Keratinocyte (primary cell): ENCODE data around the gene TEX53. TPM values are rescaled to one million over a fixed set of nuclear protein-coding genes. Genes with fewer than 3 reads are reported as not detected.

Source experiments
- DNase-seq: peaks from one replicate; pipeline ENCODE4 v3.0.0-alpha.2; 2011; ENCODE audit warnings: low read depth, missing footprints, low spot score
- FAIRE-seq: peaks from 2 replicates; lab custom pipeline; 2011; peaks lifted over from hg19 to GRCh38; lab: Jason Lieb, UNC
- H2AFZ ChIP-seq: 2 replicates; pipeline ENCODE4 v1.6.0; 2012; ENCODE audit warnings: low read length, control low read depth, inconsistent platforms; ENCODE audit not compliant: control insufficient read depth
- H3K27ac ChIP-seq: 2 replicates; pipeline ENCODE4 v1.5.1; 2011; ENCODE audit warnings: low read length; ENCODE audit not compliant: control insufficient read depth, insufficient read depth
- H3K27me3 ChIP-seq: 3 replicates; pipeline ENCODE4 v1.6.0; 2011; ENCODE audit warnings: low read length; ENCODE audit not compliant: control insufficient read depth, insufficient read depth; ENCODE audit errors: extremely low read depth
- H3K36me3 ChIP-seq, 2 experiments: 2 replicates in 1 of 2; 3 replicates in 1 of 2; pipeline ENCODE4 v1.5.1; 2011; ENCODE audit warnings: low read length in 2 of 2, mild to moderate bottlenecking in 1 of 2; ENCODE audit not compliant: control insufficient read depth in 2 of 2, insufficient read depth in 2 of 2; ENCODE audit errors: extremely low read depth in 1 of 2
- H3K4me1 ChIP-seq: 3 replicates; pipeline ENCODE4 v1.5.1; 2011; ENCODE audit warnings: low read length; ENCODE audit not compliant: control insufficient read depth, insufficient read depth; ENCODE audit errors: extremely low read depth
- H3K4me2 ChIP-seq: 3 replicates; pipeline ENCODE4 v1.6.0; 2011; ENCODE audit warnings: low read depth, low read length; ENCODE audit not compliant: control insufficient read depth, insufficient read depth; ENCODE audit errors: extremely low read depth
- H3K4me3 ChIP-seq, 3 experiments: fragments of 200-600 bp in 1 of 3; sonication (generic) in 1 of 3; 2 replicates in 2 of 3; 3 replicates in 1 of 3; pipeline ENCODE4 v1.5.1; 2011 to 2016; ENCODE audit warnings: low read length in 3 of 3, mild to moderate bottlenecking in 3 of 3, control low read depth in 2 of 3, inconsistent platforms in 1 of 3, low read depth in 1 of 3, mixed read lengths in 1 of 3, mixed run types in 1 of 3, moderate library complexity in 1 of 3; ENCODE audit not compliant: control insufficient read depth in 2 of 3, insufficient read depth in 2 of 3; ENCODE audit errors: extremely low read depth in 1 of 3
- H3K79me2 ChIP-seq: 2 replicates; pipeline ENCODE4 v1.6.0; 2012; ENCODE audit warnings: low read length; ENCODE audit not compliant: control insufficient read depth, insufficient read depth
- H3K9ac ChIP-seq: 3 replicates; pipeline ENCODE4 v1.6.0; 2011; ENCODE audit warnings: low read length; ENCODE audit not compliant: control insufficient read depth, insufficient read depth; ENCODE audit errors: extremely low read depth
- H3K9me1 ChIP-seq: 3 replicates; pipeline ENCODE4 v1.6.0; 2011; ENCODE audit warnings: low read length; ENCODE audit not compliant: control insufficient read depth, insufficient read depth; ENCODE audit errors: extremely low read depth
- H3K9me3 ChIP-seq: 2 replicates; pipeline ENCODE4 v1.5.1; 2012; ENCODE audit warnings: low read depth, low read length; ENCODE audit not compliant: control insufficient read depth
- H4K20me1 ChIP-seq: 3 replicates; pipeline ENCODE4 v1.6.0; 2011; ENCODE audit warnings: low read length; ENCODE audit not compliant: control insufficient read depth, insufficient read depth; ENCODE audit errors: extremely low read depth
- CTCF ChIP-seq, 3 experiments: IDR thresholded peaks in 1 of 3; conservative IDR thresholded peaks in 1 of 3; optimal IDR thresholded peaks in 1 of 3; 2 replicates in 2 of 3; 3 replicates in 1 of 3; pipeline versions ENCODE3 to v1.5.1; 2011; ENCODE audit warnings: low read length in 3 of 3, mild to moderate bottlenecking in 3 of 3, moderate library complexity in 2 of 3, control low read depth in 1 of 3, inconsistent platforms in 1 of 3; ENCODE audit not compliant: insufficient read depth in 2 of 3; ENCODE audit errors: extremely low read depth in 1 of 3
- EZH2 ChIP-seq: IDR thresholded peaks from one replicate; pipeline ENCODE4 v1.6.1; 2012; ENCODE audit warnings: inconsistent platforms, mild to moderate bottlenecking, low read length, moderate library complexity
- dilution Hi-C: fragments of 300-500 bp; cut with MboI; formaldehyde crosslinking; loops from one replicate; pipeline ENCODE4 v1.7.0; 2020; ENCODE audit warnings: low sequenced_read_pairs; ENCODE audit not compliant: extremely low pct_ligation_motif_present
- polyA plus RNA-seq, 5 experiments: library from polyadenylated mRNA; depleted of rRNA in 3 of 5; stranded (reverse) in 3 of 5; stranded (forward) in 1 of 5; unstranded in 1 of 5; fragments of >200 nt; gene quantifications; 1 replicate in 1 of 5; 2 replicates in 3 of 5; 3 replicates in 1 of 5; pipeline versions ENCODE4 v1.2.1 to v1.2.3, GENCODE V29; 2011 to 2012; ENCODE audit warnings: missing spikeins in 2 of 5, low read depth in 1 of 5, low replicate concordance in 1 of 5

The TEX53 gene
- polyA plus RNA-seq, 1 donor (not counting 4 experiments of a cell fraction or from before 2014, with no cell fraction given), result not detected

DNA sequence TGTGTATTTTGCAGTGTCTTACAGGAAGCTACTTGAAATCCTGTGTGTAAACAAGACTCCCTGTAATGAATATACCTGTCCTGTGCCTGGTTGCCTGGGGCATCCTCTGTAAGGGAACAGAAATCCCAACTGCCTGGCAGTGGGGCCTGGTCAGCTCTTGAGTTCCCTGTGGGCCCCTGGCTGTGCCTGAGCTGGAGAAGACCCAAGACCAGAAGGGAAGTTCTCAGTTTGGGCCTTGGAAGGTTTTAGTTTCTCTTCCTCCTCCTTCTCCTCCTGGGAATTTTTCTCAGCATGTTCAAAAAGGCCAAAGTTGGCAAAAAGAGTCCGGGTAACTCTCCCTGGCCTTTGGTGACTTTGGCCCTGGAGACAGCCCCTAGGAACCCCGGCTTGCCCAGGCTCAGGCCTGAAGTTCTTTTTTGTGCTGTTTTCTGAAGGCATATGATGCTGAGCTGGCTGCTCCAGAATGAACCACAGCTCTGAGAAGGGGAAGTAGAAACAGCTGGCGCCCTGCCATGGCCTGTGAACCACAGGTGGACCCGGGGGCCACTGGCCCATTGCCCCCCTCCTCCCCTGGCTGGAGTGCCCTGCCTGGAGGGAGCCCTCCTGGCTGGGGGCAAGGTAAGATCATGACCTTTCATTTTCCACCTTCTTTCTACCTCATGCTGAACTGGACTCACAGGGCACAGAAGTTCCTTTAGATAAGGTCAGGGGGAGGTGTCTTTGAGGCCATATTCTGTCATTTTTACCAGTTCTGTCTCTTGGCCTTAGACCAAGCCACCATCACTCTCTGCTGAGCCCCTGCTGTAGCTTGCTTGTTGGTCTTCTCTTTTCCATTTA lies 40.7 kb downstream of the TEX53 start:
- H3K79me2 ChIP-seq, result no peaks in the 10 kb centered on the region
- H3K9me1 ChIP-seq, result no peaks in the 10 kb centered on the region
- no peaks in the 10 kb centered on the region for H3K27me3 ChIP-seq
- H3K4me3 ChIP-seq, result no peak overlapping the region
- H3K9me3 ChIP-seq, result no peaks in the 10 kb centered on the region
- DNase-seq (no peak), FAIRE-seq (no peak)
- H3K9ac ChIP-seq, result no peak overlapping the region
- no peaks in the 10 kb centered on the region for H4K20me1 ChIP-seq
- TF ChIP-seq EZH2 (no peak), CTCF (optimal IDR thresholded peaks at IDR 0.05 in 1 of 3, IDR thresholded peaks at IDR 0.05 in 1 of 3, conservative IDR thresholded peaks at IDR 0.05 in 1 of 3; ENCODE audit: extremely low read depth in 1 of 3, insufficient read depth in 2 of 3, low read length in 3 of 3) (no peak)
- no peak overlapping the region for H3K27ac ChIP-seq
- H3K4me2 ChIP-seq, result no peak overlapping the region
- dilution Hi-C loops, result no loop called here
- H3K36me3 ChIP-seq, result no peaks in the 10 kb centered on the region
- H3K4me1 ChIP-seq, result peaks cover 27% of the 10 kb centered on the region
- H2AFZ ChIP-seq, result no peak overlapping the region

DNA sequence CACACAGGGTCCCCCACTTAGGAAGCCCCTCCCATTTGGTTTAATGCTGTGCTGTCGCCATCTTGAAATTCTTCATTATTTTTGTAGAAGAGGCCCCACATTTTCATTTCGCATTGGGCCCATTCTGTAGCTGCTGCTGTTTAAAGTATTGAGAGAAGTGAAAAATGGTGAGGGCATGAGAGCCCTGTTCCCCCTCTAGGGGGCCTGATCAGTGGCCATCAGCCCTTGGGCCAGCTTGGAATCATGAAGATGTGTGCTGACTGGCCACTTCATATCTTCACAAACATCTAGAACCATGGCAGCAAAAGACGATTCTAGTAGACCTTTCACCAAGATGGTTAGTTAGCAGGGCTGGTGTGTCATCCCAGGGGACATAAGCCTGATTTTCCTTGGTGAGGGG lies 43.2 kb downstream of the TEX53 start:
- Histone ChIP-seq H3K4me2 (no peak overlapping the region), H3K4me1 (peaks cover 29% of the 10 kb centered on the region)
- dilution Hi-C loops, result no loop called here

More for the DNA sequence above, 43.2 kb downstream of the TEX53 start:
- Histone ChIP-seq H3K9me3 (no peaks in the 10 kb centered on the region), H3K27me3 (no peaks in the 10 kb centered on the region), H3K79me2 (no peaks in the 10 kb centered on the region), H3K4me3 (no peak overlapping the region), H3K27ac (no peak overlapping the region), H2AFZ (no peak overlapping the region), H3K9ac (no peak overlapping the region), H4K20me1 (no peaks in the 10 kb centered on the region), H3K9me1 (no peaks in the 10 kb centered on the region), H3K36me3 (no peaks in the 10 kb centered on the region)
- DNase-seq (no peak), FAIRE-seq (no peak)
- TF ChIP-seq EZH2 (no peak), CTCF (optimal IDR thresholded peaks at IDR 0.05 in 1 of 3, IDR thresholded peaks at IDR 0.05 in 1 of 3, conservative IDR thresholded peaks at IDR 0.05 in 1 of 3; ENCODE audit: extremely low read depth in 1 of 3, insufficient read depth in 2 of 3, low read length in 3 of 3) (no peak)
